H1 (cell line): ENCODE data around the gene CEP72. TPM values are rescaled to one million over a fixed set of nuclear protein-coding genes. Genes with fewer than 3 reads are reported as not detected.
A peak's percentile ranks its signal among the peaks of the same experiment; 100 is the strongest.

Source experiments
- CTCF ChIA-PET: fragments of 300-600 bp; sonication (Branson Sonifier 250); formaldehyde crosslinking; loops from one replicate; lab custom pipeline; 2021; ENCODE audit not compliant: partially characterized antibody; lab: Charles Lee
- POLR2A ChIA-PET: fragments of 300-600 bp; sonication (Branson Sonifier 250); formaldehyde crosslinking; loops from one replicate; lab custom pipeline; 2021; ENCODE audit warnings: inconsistent platforms; ENCODE audit not compliant: partially characterized antibody; lab: Charles Lee
- DNase-seq, 2 experiments: peaks; one replicate each; pipeline versions ENCODE4 v3.0.0 to v3.0.0-alpha.2; 2010 to 2022; ENCODE audit warnings: low spot score in 2 of 2, low read depth in 1 of 2, mixed read lengths in 1 of 2
- FAIRE-seq: peaks from 2 replicates; lab custom pipeline; 2011; peaks lifted over from hg19 to GRCh38; lab: Jason Lieb, UNC
- H2AFZ ChIP-seq: 2 replicates; pipeline ENCODE4 v1.8.1; 2012; ENCODE audit warnings: low read length, inconsistent platforms
- H2AK5ac ChIP-seq: 2 replicates; pipeline ENCODE4 v1.6.1; 2013; ENCODE audit warnings: low read depth, low read length
- H2BK120ac ChIP-seq: replicated peaks from 2 replicates; pipeline ENCODE3; 2013; ENCODE audit warnings: low read depth, low read length, inconsistent platforms
- H2BK12ac ChIP-seq: 2 replicates; pipeline ENCODE4 v1.6.1; 2013; ENCODE audit warnings: low read depth, low read length
- H2BK15ac ChIP-seq: 2 replicates; pipeline ENCODE4 v1.6.1; 2013; ENCODE audit warnings: low read length
- H2BK20ac ChIP-seq: 2 replicates; pipeline ENCODE4 v1.6.1; 2013; ENCODE audit warnings: low read length
- H2BK5ac ChIP-seq: 2 replicates; pipeline ENCODE4 v1.6.1; 2013; ENCODE audit warnings: low read depth, low read length
- H3K14ac ChIP-seq: 2 replicates; pipeline ENCODE4 v1.6.1; 2013; ENCODE audit warnings: inconsistent platforms; ENCODE audit not compliant: insufficient read length
- H3K18ac ChIP-seq: 2 replicates; pipeline ENCODE4 v1.6.1; 2013; ENCODE audit warnings: low read length; ENCODE audit errors: extremely low read depth
- H3K23ac ChIP-seq: 2 replicates; pipeline ENCODE4 v1.6.1; 2013; ENCODE audit warnings: inconsistent platforms; ENCODE audit not compliant: insufficient read length
- H3K23me2 ChIP-seq: 2 replicates; pipeline ENCODE4 v1.6.1; 2013; ENCODE audit warnings: low read depth, low read length
- H3K27ac ChIP-seq: 2 replicates; pipeline ENCODE4 v1.6.1; 2011; ENCODE audit warnings: low read depth, low read length, inconsistent platforms
- H3K27me3 ChIP-seq, 4 experiments: replicated peaks in 1 of 4; 1 replicate in 1 of 4; 2 replicates in 3 of 4; pipeline versions ENCODE4 v1.6.1 to v1.8.1; 2011 to 2013; ENCODE audit warnings: low read length in 3 of 4, mild to moderate bottlenecking in 3 of 4, inconsistent platforms in 2 of 4, mixed read lengths in 2 of 4, moderate library complexity in 1 of 4; ENCODE audit not compliant: control insufficient read depth in 3 of 4, insufficient read depth in 3 of 4; ENCODE audit errors: extremely low read depth in 1 of 4
- H3K36me3 ChIP-seq, 4 experiments: 2 replicates each; pipeline versions ENCODE4 v1.6.1 to v1.8.1; 2011 to 2013; ENCODE audit warnings: mild to moderate bottlenecking in 4 of 4, low read length in 3 of 4, moderate library complexity in 2 of 4, control low read depth in 1 of 4, inconsistent platforms in 1 of 4; ENCODE audit not compliant: insufficient read depth in 4 of 4, control insufficient read depth in 2 of 4
- H3K4ac ChIP-seq: replicated peaks from 2 replicates; pipeline ENCODE3; 2013; ENCODE audit warnings: low read length, low read depth, mixed read lengths, inconsistent platforms; ENCODE audit not compliant: insufficient read length
- H3K4me1 ChIP-seq, 4 experiments: replicated peaks in 1 of 4; 1 replicate in 1 of 4; 2 replicates in 3 of 4; pipeline versions ENCODE4 v1.6.1 to v1.8.1; 2011 to 2013; ENCODE audit warnings: low read length in 3 of 4, inconsistent platforms in 2 of 4, mixed read lengths in 1 of 4; ENCODE audit not compliant: insufficient read depth in 4 of 4, control insufficient read depth in 3 of 4
- H3K4me2 ChIP-seq, 2 experiments: 2 replicates each; pipeline versions ENCODE4 v1.6.1 to v1.8.1; 2011 to 2013; ENCODE audit warnings: low read depth in 2 of 2, low read length in 2 of 2, control low read depth in 1 of 2, inconsistent platforms in 1 of 2, mild to moderate bottlenecking in 1 of 2; ENCODE audit not compliant: insufficient read depth in 1 of 2
- H3K4me3 ChIP-seq, 4 experiments: fragments of 200-600, 300-600 bp in 1 of 4; sonication (generic), shearing (Covaris generic), sonication (Bioruptor Twin) in 1 of 4; 2 replicates each; pipeline versions ENCODE4 v1.5.1 to v1.8.1; 2011 to 2016; ENCODE audit warnings: low read length in 4 of 4, low read depth in 3 of 4, control low read depth in 2 of 4, inconsistent platforms in 2 of 4, mild to moderate bottlenecking in 2 of 4, mixed read lengths in 1 of 4, moderate library complexity in 1 of 4; ENCODE audit not compliant: insufficient read depth in 2 of 4; ENCODE audit errors: extremely low read depth in 1 of 4
- H3K56ac ChIP-seq: replicated peaks from 2 replicates; pipeline ENCODE3; 2013; ENCODE audit warnings: low read depth, mild to moderate bottlenecking, mixed read lengths, low read length, inconsistent platforms; ENCODE audit not compliant: insufficient read length
- H3K79me1 ChIP-seq: 2 replicates; pipeline ENCODE4 v1.6.1; 2013; ENCODE audit warnings: low read depth, low read length, control low read depth
- H3K79me2 ChIP-seq, 2 experiments: 2 replicates each; pipeline versions ENCODE4 v1.6.1 to v1.8.1; 2012 to 2013; ENCODE audit warnings: low read length in 2 of 2, mild to moderate bottlenecking in 2 of 2, inconsistent platforms in 1 of 2; ENCODE audit not compliant: insufficient read depth in 2 of 2, control insufficient read depth in 1 of 2
- H3K9ac ChIP-seq, 4 experiments: replicated peaks in 1 of 4; 1 replicate in 1 of 4; 2 replicates in 3 of 4; pipeline versions ENCODE4 v1.6.1 to v1.8.1; 2011 to 2013; ENCODE audit warnings: low read depth in 3 of 4, low read length in 3 of 4, control low read depth in 2 of 4, mild to moderate bottlenecking in 2 of 4, moderate library complexity in 2 of 4, inconsistent platforms in 1 of 4; ENCODE audit errors: extremely low read depth in 1 of 4
- H3K9me3 ChIP-seq, 2 experiments: 2 replicates each; pipeline versions ENCODE4 v1.6.1 to v1.8.1; 2012 to 2013; ENCODE audit warnings: mild to moderate bottlenecking in 2 of 2, moderate library complexity in 2 of 2, control low read depth in 1 of 2, inconsistent platforms in 1 of 2, low read depth in 1 of 2, low read length in 1 of 2, mixed read lengths in 1 of 2; ENCODE audit not compliant: insufficient read depth in 2 of 2
- H4K20me1 ChIP-seq, 2 experiments: replicated peaks in 1 of 2; 2 replicates each; pipeline versions ENCODE3 to v1.8.1; 2011 to 2013; ENCODE audit warnings: inconsistent platforms in 2 of 2, low read length in 2 of 2, mild to moderate bottlenecking in 1 of 2; ENCODE audit not compliant: insufficient read depth in 2 of 2, control insufficient read depth in 1 of 2
- H4K5ac ChIP-seq: 2 replicates; pipeline ENCODE4 v1.6.1; 2013; ENCODE audit warnings: low read length, low read depth, mixed read lengths, inconsistent platforms; ENCODE audit not compliant: insufficient read length
- H4K8ac ChIP-seq: 2 replicates; pipeline ENCODE4 v1.8.0; 2013; ENCODE audit warnings: mild to moderate bottlenecking, moderate library complexity, low read length, inconsistent platforms; ENCODE audit not compliant: insufficient read depth; ENCODE audit errors: extremely low read depth
- H4K91ac ChIP-seq: replicated peaks from 2 replicates; pipeline ENCODE3; 2013; ENCODE audit warnings: low read length, mixed read lengths, inconsistent platforms; ENCODE audit not compliant: insufficient read length
- KDM5A ChIP-seq: fragments of 200-600 bp; IDR thresholded peaks from 2 replicates; pipeline ENCODE4 v1.7.1; 2012; ENCODE audit warnings: mild to moderate bottlenecking, low read length, inconsistent platforms, mixed read lengths
- POLR2AphosphoS5 ChIP-seq: IDR thresholded peaks from 2 replicates; pipeline ENCODE4 v1.6.1; 2011; ENCODE audit warnings: low read depth, low read length
- RAD21 ChIP-seq, 2 experiments: IDR thresholded peaks in 1 of 2; conservative IDR thresholded peaks in 1 of 2; 2 replicates each; pipeline ENCODE4 v1.6.1; 2011; ENCODE audit warnings: low read depth in 2 of 2, low read length in 2 of 2, improper control_type of control experiment in 1 of 2, inconsistent platforms in 1 of 2, mild to moderate bottlenecking in 1 of 2, moderate library complexity in 1 of 2
- WGBS, 2 experiments: shearing (Covaris generic) in 1 of 2; methylation state at CpG; one replicate each; pipeline versions ENCODE4 v1.1.6 to v1.1.7; 2013 to 2015; ENCODE audit warnings: low lambda C conversion rate in 2 of 2, mixed read lengths in 2 of 2, inconsistent platforms in 1 of 2, low coverage in 1 of 2, missing lambda C conversion rate in 1 of 2; ENCODE audit not compliant: insufficient replicate concordance in 2 of 2, insufficient coverage in 1 of 2, insufficient read length in 1 of 2; ENCODE audit errors: extremely low coverage in 1 of 2, missing lambda C conversion rate in 1 of 2; 5-methylcytosine and 5-hydroxymethylcytosine counted together
- polyA plus RNA-seq, 7 experiments: library from polyadenylated mRNA; depleted of rRNA in 3 of 7; stranded (reverse) in 5 of 7; unstranded in 2 of 7; fragments of >200 nt in 5 of 7; fragments of 200-250 nt in 2 of 7; gene quantifications; 1 replicate in 5 of 7; 2 replicates in 1 of 7; 4 replicates in 1 of 7; pipeline versions ENCODE4 v1.2.1 to v1.2.3, GENCODE V29; 2011 to 2013; ENCODE audit warnings: missing spikeins in 2 of 7, mixed read lengths in 2 of 7
- total RNA-seq: library from RNA; stranded (reverse); fragmentation: NEBNext Ultra II Directional; extraction: Animal tissue kit (Norgen Biotek cat#: 25700); gene quantifications from 2 replicates; pipeline ENCODE4 v1.2.1, GENCODE V29; 2021

CEP72 gene
- total and polyA plus RNA-seq, 2 of the 8 experiments (the other 6 are each of a cell fraction or from before 2014, with no cell fraction given): 13.1 to 19.6 TPM

DNA sequence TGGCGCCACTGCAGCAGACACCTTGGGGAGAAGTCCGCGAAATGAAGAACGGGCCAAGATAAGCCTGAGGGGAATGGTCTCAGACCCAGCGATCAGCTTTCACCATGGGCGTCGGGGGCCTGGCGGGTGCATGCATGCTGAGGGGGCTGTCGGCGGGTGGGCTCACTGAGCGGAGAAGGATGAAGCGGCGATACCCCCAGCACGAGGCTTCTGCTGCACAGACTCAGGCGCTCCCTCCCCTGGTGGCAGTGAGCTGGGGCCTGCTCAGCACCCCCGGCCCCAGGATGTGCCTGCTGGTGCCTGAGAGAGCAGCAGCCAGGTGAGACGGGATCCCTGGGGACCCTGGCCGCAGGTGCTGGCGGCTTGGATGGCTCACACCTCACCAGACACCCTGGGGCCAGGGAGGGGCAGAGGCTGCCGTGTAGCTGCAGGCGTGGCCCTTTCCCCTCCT, 31.2 kb downstream of the CEP72 start:
- POLR2A ChIA-PET: interaction anchor here (1.1 to 1.9 kb wide), 5 partner anchors 9 to 19 kb away, joined by 3 to 9 read pairs (median 4); no protein-coding TSS in a partner anchor
- Histone ChIP-seq H3K9ac (no peak overlapping the region), H3K9me3 (peaks cover 5 to 9% of the 10 kb centered on the region in 2 experiments; a peak in 3 of 4 replicates), H3K18ac (no peak overlapping the region), H4K8ac (no peak overlapping the region; the same call in 1 of the 2 replicates), H3K56ac (no peak overlapping the region), H3K27ac (no peak overlapping the region), H3K36me3 (peaks cover 20 to 49% (median 42%) of the 10 kb centered on the region in 4 experiments), H3K4me2 (no peak overlapping the region), H2BK15ac (no peak overlapping the region), H4K91ac (no peak overlapping the region), H2BK12ac (no peak overlapping the region), H3K4me1 (no peaks in the 10 kb centered on the region), H3K23ac (no peak overlapping the region), H3K14ac (no peak overlapping the region), H2BK20ac (no peak overlapping the region), H2BK5ac (no peak overlapping the region), H3K4ac (no peak overlapping the region), H3K79me1 (peaks cover 3% of the 10 kb centered on the region; the same call in 1 of the 2 replicates), H3K27me3 (no peaks in the 10 kb centered on the region), H3K79me2 (no peaks in the 10 kb centered on the region; a peak in 1 of 4 replicates), H3K4me3 (no peak overlapping the region), H4K20me1 (peaks cover 0 to 5% of the 10 kb centered on the region in 2 experiments), H2AFZ (no peak overlapping the region), H3K23me2 (no peaks in the 10 kb centered on the region), H2BK120ac (no peak overlapping the region), H2AK5ac (no peak overlapping the region), H4K5ac (no peak overlapping the region)
- CTCF ChIA-PET: interaction anchor here (0.7 to 1.5 kb wide), 6 partner anchors 9 to 260 kb away, joined by 3 to 4 read pairs (median 4); no protein-coding TSS in a partner anchor
- WGBS, 2 experiments: 99% methylated on average over 18 of the region's 21 CpGs; no CpG with 5 or more reads in 1 of the 2 experiments
- FAIRE-seq: no peak
- TF ChIP-seq KDM5A (no peak), RAD21 (IDR thresholded peaks at IDR 0.05 in 1 of 2, conservative IDR thresholded peaks at IDR 0.05 in 1 of 2; ENCODE audit: low read depth in 2 of 2, low read length in 2 of 2) (no peak), POLR2AphosphoS5 (peak; percentile 34; the same call in 1 of the 2 replicates)
- no peak for DNase-seq
